ENCODE data around the gene ZNF682. TPM values are rescaled to one million over a fixed set of nuclear protein-coding genes. Genes with fewer than 3 reads are reported as not detected.
"Not testable (repeated sequence)": the region's sequence is repeated elsewhere in the genome, so short reads cannot be mapped to it uniquely, and the experiment has no call there.

The ZNF682 gene
- 1 to 10 TPM; 7.0 to 9.1 TPM for total RNA-seq

DNA sequence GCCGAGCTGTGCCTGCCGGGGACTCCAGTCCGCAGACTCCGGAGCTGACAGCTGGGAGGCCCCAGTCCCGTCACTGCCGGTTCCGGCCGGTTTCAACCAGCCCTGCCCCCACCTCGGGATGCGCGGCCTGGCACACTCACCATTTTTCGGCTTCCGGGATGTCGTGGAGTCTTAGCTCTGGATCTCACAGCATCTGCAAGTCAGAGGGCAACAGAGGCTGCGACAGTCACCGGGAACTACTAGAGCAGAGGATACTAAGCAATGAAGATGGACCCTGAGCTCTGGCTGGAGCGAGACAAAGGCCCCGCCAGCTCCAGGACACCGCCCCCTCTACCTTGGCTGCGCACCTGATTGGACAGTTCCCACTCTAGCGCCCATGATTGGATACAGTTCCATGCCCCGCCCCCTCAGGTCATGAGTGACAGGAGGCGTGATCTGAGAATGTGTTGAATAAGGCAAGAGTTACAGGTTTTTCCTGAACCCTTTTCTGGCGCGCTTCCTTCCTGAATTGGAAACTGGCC is at the start of gene ZNF682:
Gene ZNF682 (minus strand): TSS at position 303 of the 521 bp plus-strand sequence. CDS start 160 bp downstream, at position 143.
- Mint-ChIP-seq H3K9me3 (no peaks in the 10 kb centered on the region), H3K4me1 (ENCODE audit: low read depth) (peaks cover 12% of the 10 kb centered on the region), H3K4me3 (peak within 1 kb of the TSS; percentile 96), H3K27ac (peak within 1 kb of the TSS; percentile 91), H3K36me3 (peaks cover 1% of the 10 kb centered on the region), H3K27me3 (no peaks in the 10 kb centered on the region)
- intact Hi-C loops (cut with micrococcal nuclease) = loop anchor here (1.0 to 5.0 kb wide), 3 partner anchors 13 to 198 kb away; partner anchors contain the start of gene ZNF253
- ChIA-PET CTCF (interaction anchor here (0.8 to 1.5 kb wide), 2 partner anchors 39 to 199 kb away, joined by 3 read pairs; partner anchors contain the start of gene ZNF90), POLR2A (interaction anchor here (0.6 to 2.2 kb wide), 5 partner anchors 13 to 385 kb away, joined by 4 to 15 read pairs (median 7); partner anchors contain the start of genes ZNF486 and ZNF90)
- DNase-seq = peak; percentile 97

DNA sequence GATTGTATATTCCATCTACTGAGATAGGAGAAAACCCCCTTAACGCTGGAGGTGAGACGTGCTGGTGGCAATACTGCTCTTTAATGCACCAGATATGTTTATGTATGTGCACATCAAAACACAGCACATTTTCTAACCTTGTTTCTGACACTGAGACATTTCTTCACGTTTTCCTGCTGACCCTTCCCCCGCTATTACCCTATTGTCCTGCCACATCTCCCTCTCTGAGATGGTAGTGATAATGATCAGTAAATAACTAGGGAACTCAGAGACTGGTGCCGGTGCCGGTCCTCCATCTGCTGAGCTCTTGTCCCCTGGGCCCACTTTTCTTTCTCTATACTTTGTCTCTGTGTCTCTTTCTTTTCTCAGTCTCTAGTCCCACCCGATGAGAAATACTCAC is 43.6 kb upstream of the ZNF682 start:
- DNase-seq; H3K9me3 Mint-ChIP-seq; intact Hi-C loops (cut with micrococcal nuclease); POLR2A ChIA-PET; CTCF ChIA-PET; H3K27me3 Mint-ChIP-seq; H3K4me1 Mint-ChIP-seq (ENCODE audit: low read depth); H3K4me3 Mint-ChIP-seq; H3K27ac Mint-ChIP-seq: not testable (repeated sequence)
- H3K36me3 Mint-ChIP-seq = peaks cover 30% of the 10 kb centered on the region

DNA sequence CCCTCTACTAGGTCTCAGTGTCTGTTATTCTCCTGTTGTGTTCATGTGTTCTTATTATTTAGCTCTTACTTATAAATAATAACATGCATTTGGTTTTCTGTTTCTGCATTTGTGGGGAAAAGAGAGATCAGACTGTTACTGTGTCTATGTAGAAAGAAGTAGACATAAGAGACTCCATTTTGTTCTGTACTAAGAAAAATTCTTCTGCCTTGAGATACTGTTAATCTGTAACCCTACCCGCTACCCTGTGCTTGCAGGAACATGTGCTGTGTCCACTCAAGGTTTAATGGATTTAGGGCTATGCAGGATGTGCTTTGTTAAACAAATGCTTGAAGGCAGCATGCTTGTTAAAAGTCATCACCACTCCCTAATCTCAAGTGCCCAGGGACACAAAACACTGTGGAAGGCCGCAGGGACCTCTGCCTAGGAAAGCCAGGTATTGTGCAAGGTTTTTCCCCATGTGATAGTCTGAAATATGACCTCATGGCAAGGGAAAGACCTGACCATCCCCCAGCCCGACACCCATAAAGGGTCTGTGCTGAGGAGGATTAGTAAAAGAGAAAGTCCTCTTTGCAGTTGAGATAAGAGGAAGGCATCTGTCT is 43.0 kb upstream of the ZNF682 start:
- H3K4me3 Mint-ChIP-seq; H3K27me3 Mint-ChIP-seq; H3K4me1 Mint-ChIP-seq (ENCODE audit: low read depth); H3K27ac Mint-ChIP-seq; DNase-seq; H3K9me3 Mint-ChIP-seq; POLR2A ChIA-PET; CTCF ChIA-PET; intact Hi-C loops (cut with micrococcal nuclease): not testable (repeated sequence)
- peaks cover 26% of the 10 kb centered on the region for H3K36me3 Mint-ChIP-seq

DNA sequence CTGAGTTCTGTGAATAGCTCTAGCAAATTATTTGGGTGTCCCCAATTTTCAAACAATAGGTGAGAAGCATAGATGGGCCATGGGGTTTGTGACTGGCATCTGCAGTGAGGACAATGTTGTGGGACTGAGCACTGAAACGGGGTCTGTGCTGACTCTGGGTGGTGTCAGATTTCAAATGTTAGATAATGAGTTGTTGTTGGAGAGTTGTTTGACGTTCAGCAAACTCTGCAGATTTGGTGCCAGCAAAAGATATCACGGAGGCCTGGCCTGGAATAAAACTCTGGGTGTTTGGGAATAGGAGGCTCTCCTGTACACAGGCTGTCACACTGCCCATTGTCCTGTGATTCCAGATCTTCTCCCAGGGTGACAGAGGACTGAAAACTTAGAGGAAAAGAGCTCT is 41.4 kb upstream of the ZNF682 start:
- POLR2A ChIA-PET = no interaction called here
- no peak for DNase-seq
- H3K27me3 Mint-ChIP-seq = no peaks in the 10 kb centered on the region
- CTCF ChIA-PET = no interaction called here
- H3K4me1 Mint-ChIP-seq (ENCODE audit: low read depth) = peaks cover 9% of the 10 kb centered on the region
- H3K27ac Mint-ChIP-seq = no peak overlapping the region
- intact Hi-C loops (cut with micrococcal nuclease) = no loop called here
- H3K9me3 Mint-ChIP-seq = peaks cover 2% of the 10 kb centered on the region
- peaks cover 26% of the 10 kb centered on the region for H3K36me3 Mint-ChIP-seq
- H3K4me3 Mint-ChIP-seq = no peak overlapping the region

DNA sequence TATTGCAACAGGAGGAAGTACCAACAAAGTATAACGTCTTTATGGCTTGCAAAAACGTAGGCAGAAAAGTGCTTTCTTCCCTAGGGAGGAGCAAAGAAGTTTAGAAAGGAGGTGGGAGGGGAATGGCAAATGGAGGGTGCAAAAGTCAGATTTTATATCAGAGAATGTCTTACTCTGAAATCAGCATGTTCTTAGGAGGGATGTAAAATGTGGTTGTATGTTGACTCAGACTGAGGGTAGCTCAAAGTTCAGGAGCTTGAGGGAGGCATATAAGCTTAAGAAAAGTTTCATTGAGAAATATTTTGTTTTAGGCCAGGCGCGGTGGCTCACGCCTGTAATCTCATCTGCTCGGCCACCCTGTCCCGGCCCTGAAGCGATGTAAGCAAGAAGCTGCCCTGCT is 40.2 kb upstream of the ZNF682 start:
- CTCF ChIA-PET = no interaction called here
- Mint-ChIP-seq H3K4me3 (peak overlapping the region; percentile 55), H3K36me3 (peaks cover 26% of the 10 kb centered on the region), H3K27me3 (no peaks in the 10 kb centered on the region), H3K27ac (no peak overlapping the region), H3K4me1 (ENCODE audit: low read depth) (peaks cover 9% of the 10 kb centered on the region), H3K9me3 (peaks cover 2% of the 10 kb centered on the region)
- DNase-seq = no peak
- POLR2A ChIA-PET = interaction anchor here (1.2 kb wide), 1 partner anchor 486 kb away, joined by 3 read pairs; the partner anchor contains the start of gene ZNF737
- intact Hi-C loops (cut with micrococcal nuclease) = no loop called here

DNA sequence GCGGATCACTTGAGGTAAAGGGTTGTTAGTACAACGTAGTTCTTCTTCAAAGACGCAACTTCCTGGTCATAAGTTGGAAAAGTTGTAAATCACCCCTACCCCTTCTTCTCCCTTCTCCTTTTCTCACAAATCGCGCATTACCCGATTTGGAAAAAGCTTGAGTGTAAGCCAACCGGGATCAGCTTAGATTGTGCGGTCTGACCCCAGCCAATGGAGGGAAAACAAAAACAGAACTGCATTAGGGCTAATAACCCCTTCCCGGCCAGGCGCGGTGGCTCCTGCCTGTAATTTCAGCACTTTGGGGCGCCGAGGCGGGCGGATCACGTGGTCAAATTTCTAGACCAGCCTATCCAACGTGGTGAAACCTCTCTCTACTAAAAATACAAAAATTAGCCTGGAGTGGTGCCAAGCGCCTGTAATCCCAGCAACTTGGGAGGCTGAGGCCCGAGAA is 39.3 kb upstream of the ZNF682 start:
- H3K9me3 Mint-ChIP-seq = peaks cover 2% of the 10 kb centered on the region
- intact Hi-C loops (cut with micrococcal nuclease) = no loop called here
- H3K27ac Mint-ChIP-seq = peak overlapping the region; percentile 61
- ChIA-PET POLR2A (interaction anchor here (1.2 to 2.0 kb wide), 4 partner anchors 27 to 487 kb away, joined by 3 to 9 read pairs (median 8); partner anchors contain the start of genes ZNF486, ZNF682 and ZNF737), CTCF (interaction anchor here (1.4 to 1.7 kb wide), 2 partner anchors 26 to 81 kb away, joined by 4 to 6 read pairs; no protein-coding TSS in a partner anchor)
- H3K4me1 Mint-ChIP-seq (ENCODE audit: low read depth) = peaks cover 9% of the 10 kb centered on the region
- peak; percentile 41 for DNase-seq
- no peaks in the 10 kb centered on the region for H3K27me3 Mint-ChIP-seq
- H3K36me3 Mint-ChIP-seq = peaks cover 24% of the 10 kb centered on the region
- peak overlapping the region; percentile 93 for H3K4me3 Mint-ChIP-seq

DNA sequence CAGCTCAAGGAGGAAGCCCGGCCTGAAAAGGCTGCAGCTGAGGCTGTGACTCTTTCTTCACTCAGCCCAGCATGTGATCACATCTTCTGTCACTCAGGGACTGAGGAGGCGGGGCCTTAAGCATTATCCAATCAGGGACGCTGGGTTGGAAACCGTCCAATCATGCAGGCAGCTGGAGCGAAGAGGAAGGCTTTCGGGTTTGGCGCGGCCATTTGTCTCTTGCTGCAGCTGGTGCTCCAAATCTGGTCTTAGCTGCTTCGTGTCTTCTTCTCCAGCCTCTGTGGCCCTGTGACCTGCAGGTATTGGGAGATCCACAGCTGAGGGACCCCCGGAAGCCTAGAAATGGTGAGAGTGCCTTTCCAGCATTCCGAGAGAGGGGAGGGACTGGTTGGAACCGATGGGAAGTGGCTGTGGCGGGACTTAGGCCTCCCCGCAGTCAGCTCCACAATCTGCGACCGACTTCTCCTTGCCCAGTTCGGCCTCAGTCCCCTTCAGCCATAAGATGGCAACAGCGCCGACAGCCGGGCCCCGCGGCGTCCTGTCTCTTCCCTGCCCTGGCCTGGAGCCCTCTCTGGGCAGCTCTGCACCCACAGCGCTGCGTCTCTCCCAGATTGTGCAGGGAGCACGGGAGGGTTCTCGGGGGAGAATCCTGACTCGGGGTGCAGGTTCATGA is 38.6 kb upstream of the ZNF682 start, which contains the start of gene ZNF90:
Gene ZNF90 (plus strand): TSS at position 210 of the 673 bp plus-strand sequence. CDS start 133 bp downstream, at position 343.
- Mint-ChIP-seq H3K36me3 (peaks cover 17% of the 10 kb centered on the region), H3K27ac (peak within 1 kb of the TSS; percentile 61), H3K4me1 (ENCODE audit: low read depth) (peaks cover 9% of the 10 kb centered on the region), H3K9me3 (no peaks in the 10 kb centered on the region), H3K4me3 (peak within 1 kb of the TSS; percentile 93), H3K27me3 (no peaks in the 10 kb centered on the region)
- CTCF ChIA-PET = interaction anchor here (0.7 to 1.7 kb wide), 5 partner anchors 11 to 161 kb away, joined by 3 to 6 read pairs (median 3); partner anchors contain the start of gene ZNF682
- peak; percentile 96 for DNase-seq
- intact Hi-C loops (cut with micrococcal nuclease) = loop anchor here (1.0 kb wide), 1 partner anchor 89 kb away; the partner anchor contains the start of gene ZNF486
- POLR2A ChIA-PET = interaction anchor here (1.0 to 2.0 kb wide), 5 partner anchors 26 to 488 kb away, joined by 3 to 9 read pairs (median 7); partner anchors contain the start of genes ZNF486, ZNF682 and ZNF737

DNA sequence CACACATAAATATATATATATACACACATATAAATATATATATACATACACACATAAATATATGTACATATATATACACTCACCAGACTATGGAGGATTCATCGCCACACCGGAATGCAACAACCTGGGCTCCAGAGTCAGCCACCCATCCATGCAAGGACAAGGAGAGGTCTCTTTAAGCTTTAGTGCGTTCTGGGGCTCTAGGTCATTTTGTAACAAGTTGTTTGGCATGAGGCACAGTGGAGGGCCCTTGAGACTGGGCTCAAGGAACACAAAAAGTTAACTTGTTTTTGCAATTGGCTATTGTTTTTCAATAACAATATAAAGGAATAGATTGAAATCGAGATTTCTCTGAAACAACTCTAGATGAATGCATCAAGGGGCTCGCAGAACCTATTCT is 33.6 kb upstream of the ZNF682 start:
- Mint-ChIP-seq H3K36me3 (no peaks in the 10 kb centered on the region), H3K4me1 (ENCODE audit: low read depth) (peaks cover 4% of the 10 kb centered on the region)
- POLR2A ChIA-PET = no interaction called here

DNA sequence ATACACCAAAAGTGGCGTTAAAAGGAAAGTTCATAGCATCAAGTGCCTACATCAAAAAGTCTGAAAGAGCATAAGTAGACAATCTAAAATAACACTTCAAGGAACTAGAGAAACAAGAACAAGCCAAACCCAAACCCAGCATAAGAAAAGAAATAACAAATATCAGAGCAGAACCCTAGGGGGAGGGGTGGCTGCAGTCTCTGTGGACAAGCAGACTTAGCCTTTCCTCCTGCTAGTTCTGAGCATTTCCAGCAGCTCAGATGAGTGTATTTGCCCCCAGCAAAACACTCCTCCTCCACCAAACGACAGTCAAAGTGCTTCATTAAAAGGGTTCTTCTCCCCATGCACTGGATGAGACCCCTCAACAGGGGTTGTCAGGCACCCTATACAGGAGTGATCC is 31.4 kb upstream of the ZNF682 start:
- intact Hi-C loops (cut with micrococcal nuclease) = no loop called here
- Mint-ChIP-seq H3K36me3 (no peaks in the 10 kb centered on the region), H3K27ac (no peak overlapping the region), H3K9me3 (no peaks in the 10 kb centered on the region), H3K4me1 (ENCODE audit: low read depth) (no peaks in the 10 kb centered on the region), H3K27me3 (peaks cover 17% of the 10 kb centered on the region), H3K4me3 (no peak overlapping the region)
- ChIA-PET POLR2A (no interaction called here), CTCF (no interaction called here)
- DNase-seq = no peak

More for the DNA sequence above, 33.6 kb upstream of the ZNF682 start:
- intact Hi-C loops (cut with micrococcal nuclease) = no loop called here
- Mint-ChIP-seq H3K27ac (no peak overlapping the region), H3K27me3 (peaks cover 9% of the 10 kb centered on the region), H3K4me3 (no peak overlapping the region), H3K9me3 (no peaks in the 10 kb centered on the region)
- no peak for DNase-seq
- CTCF ChIA-PET = no interaction called here

DNA sequence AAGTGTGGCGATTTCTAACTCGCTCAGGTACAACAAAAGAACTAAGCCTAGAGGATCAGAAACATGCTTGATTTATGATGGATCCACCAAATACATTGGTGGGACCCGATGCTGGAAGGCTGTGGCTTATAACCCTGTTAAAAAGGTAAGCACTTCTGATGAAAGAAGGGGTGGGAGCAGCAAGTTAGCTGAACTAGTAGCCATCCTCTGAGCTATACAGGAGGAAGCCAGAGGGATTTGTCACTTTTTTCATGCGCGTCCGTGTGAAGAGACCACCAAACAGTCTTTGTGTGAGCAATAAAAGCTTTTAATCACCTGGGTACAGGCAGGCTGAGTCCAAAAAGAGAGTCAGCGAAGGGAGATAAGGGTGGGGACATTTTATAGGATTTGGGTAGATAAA is 29.3 kb upstream of the ZNF682 start:
- H3K4me1 Mint-ChIP-seq (ENCODE audit: low read depth); H3K4me3 Mint-ChIP-seq; DNase-seq; CTCF ChIA-PET; H3K36me3 Mint-ChIP-seq; intact Hi-C loops (cut with micrococcal nuclease); H3K27ac Mint-ChIP-seq; H3K9me3 Mint-ChIP-seq; POLR2A ChIA-PET: not testable (repeated sequence)
- H3K27me3 Mint-ChIP-seq = peaks cover 17% of the 10 kb centered on the region

DNA sequence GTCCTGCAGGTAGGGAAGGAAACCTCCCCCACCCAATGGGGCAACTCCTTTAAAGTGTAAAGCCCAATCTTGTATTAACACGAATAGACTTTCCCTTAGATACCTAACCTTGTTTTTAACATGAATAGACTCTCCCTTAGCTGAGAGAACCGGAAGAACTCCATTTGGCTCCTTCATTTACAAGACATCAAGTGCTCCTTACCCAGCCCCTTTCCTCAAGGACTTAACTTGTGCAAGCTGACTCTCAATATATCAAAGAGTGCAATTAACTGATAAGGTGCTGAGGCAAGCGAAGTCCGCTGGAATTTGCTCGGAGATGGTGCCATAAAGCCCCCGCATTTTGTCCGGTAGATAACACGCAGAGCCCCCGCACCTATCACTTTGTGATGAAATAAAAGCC is 28.6 kb upstream of the ZNF682 start:
- no peak overlapping the region for H3K4me3 Mint-ChIP-seq
- no peak for DNase-seq
- intact Hi-C loops (cut with micrococcal nuclease) = no loop called here
- H3K36me3 Mint-ChIP-seq = no peaks in the 10 kb centered on the region
- no peaks in the 10 kb centered on the region for H3K9me3 Mint-ChIP-seq
- ChIA-PET CTCF (interaction anchor here (0.8 kb wide), 1 partner anchor 10 kb away, joined by 3 read pairs; the partner anchor contains the start of gene ZNF90), POLR2A (no interaction called here)
- H3K4me1 Mint-ChIP-seq (ENCODE audit: low read depth) = no peaks in the 10 kb centered on the region
- H3K27ac Mint-ChIP-seq = no peak overlapping the region
- peaks cover 17% of the 10 kb centered on the region for H3K27me3 Mint-ChIP-seq

DNA sequence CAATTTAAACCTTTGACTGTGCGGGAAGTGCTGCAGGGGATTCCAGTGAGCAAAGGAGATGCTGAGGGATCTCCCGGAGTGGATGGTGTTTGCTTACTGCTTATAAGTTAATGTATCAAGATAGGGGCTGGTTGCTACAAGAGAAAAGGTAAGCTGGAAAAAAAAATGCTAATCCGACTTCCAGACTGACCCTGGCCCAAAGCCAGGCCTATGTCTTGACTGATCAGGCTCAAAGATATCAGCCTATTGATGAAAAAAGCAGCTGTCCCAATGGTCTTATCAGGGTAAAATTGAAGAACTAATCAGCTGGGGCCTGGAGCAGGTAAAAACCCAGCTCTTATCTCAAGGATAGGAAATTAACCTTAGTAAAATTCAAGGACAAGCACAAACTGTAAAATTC is 27.6 kb upstream of the ZNF682 start:
- intact Hi-C loops (cut with micrococcal nuclease) = no loop called here
- H3K27ac Mint-ChIP-seq = no peak overlapping the region
- DNase-seq = no peak
- H3K4me1 Mint-ChIP-seq (ENCODE audit: low read depth) = no peaks in the 10 kb centered on the region
- ChIA-PET POLR2A (no interaction called here), CTCF (interaction anchor here (0.5 to 0.8 kb wide), 2 partner anchors 11 to 1508 kb away, joined by 3 read pairs; partner anchors contain the start of gene ZNF90)
- no peaks in the 10 kb centered on the region for H3K36me3 Mint-ChIP-seq
- no peaks in the 10 kb centered on the region for H3K9me3 Mint-ChIP-seq
- no peak overlapping the region for H3K4me3 Mint-ChIP-seq
- H3K27me3 Mint-ChIP-seq = peaks cover 17% of the 10 kb centered on the region

Measured in activated CD4-positive, alpha-beta memory T cell treated with anti-CD3 and anti-CD28 coated beads for 36 hours (primary cell).